ENCODE results near the gene D2HGDH. TPM values are rescaled to one million over a fixed set of nuclear protein-coding genes. Genes with fewer than 3 reads are reported as not detected.

D2HGDH gene
- total and polyA plus RNA-seq, 9 of the 15 experiments (the other 6 are each of a cell fraction or from before 2014, with no cell fraction given) = 0.39 to 30.8 (median 10.3) TPM

GRCh38 chr2:241815477-241816430, 81.3 kb downstream of the D2HGDH start:
- no peak overlapping the region for H2AFZ ChIP-seq (ENCODE audit: low read depth, low read length)
- H3K4me1 ChIP-seq (replicated peaks in 1 of 2; ENCODE audit: control insufficient read depth in 2 of 2, insufficient read depth in 2 of 2, low read length in 2 of 2) = peaks cover 0 to 73% of the 10 kb centered on the region in 2 experiments; a peak in 3 of 5 replicates
- intact Hi-C loops (cut with micrococcal nuclease) = no loop called here
- DNase-seq (ENCODE audit: extremely low read depth in 1 of 4, low spot score in 3 of 4) (no peak), ATAC-seq (no peak; the same call in 2 of the 3 replicates), FAIRE-seq (no peak)
- no peaks in the 10 kb centered on the region for H3K27me3 ChIP-seq (ENCODE audit: control insufficient read depth in 2 of 2, insufficient read depth in 2 of 2, low read length in 2 of 2)
- H3K79me2 ChIP-seq (ENCODE audit: control insufficient read depth, insufficient read depth, low read length) = no peaks in the 10 kb centered on the region
- no peaks in the 10 kb centered on the region for H4K20me1 ChIP-seq (replicated peaks; ENCODE audit: control insufficient read depth, insufficient read depth, low read length)
- no peak overlapping the region for H3K4me3 ChIP-seq
- no peaks in the 10 kb centered on the region for H3K9me3 ChIP-seq (replicated peaks; ENCODE audit: control insufficient read depth, insufficient read depth, low read depth, low read length)
- no peak overlapping the region for H3K27ac ChIP-seq (ENCODE audit: extremely low read depth, low read depth, low read length)
- ChIA-PET POLR2A (interaction anchor here (0.6 kb wide), 1 partner anchor 22 kb away, joined by 3 read pairs; no protein-coding TSS in a partner anchor), CTCF (ENCODE audit: low intra/inter-chr PET ratio) (no interaction called here)
- no peak overlapping the region for H3K4me2 ChIP-seq (ENCODE audit: insufficient read depth, low read length)
- in situ Hi-C loops (cut with MboI) = no loop called here
- no peaks in the 10 kb centered on the region for H3K9me1 ChIP-seq (ENCODE audit: control insufficient read depth, insufficient read depth, low read length)
- BruUV-seq (replicated peaks) = no TSS peak
- H3K9ac ChIP-seq (ENCODE audit: insufficient read depth in 1 of 2, low read depth in 2 of 2, low read length in 2 of 2) = peak overlapping the region in 1 of 2 experiments; percentile 6; a peak in 2 of 4 replicates
- 30% methylated on average over 15 of the region's 48 CpGs for WGBS (ENCODE audit: insufficient coverage, low coverage, missing lambda C conversion rate)
- H3K36me3 ChIP-seq (ENCODE audit: control insufficient read depth, insufficient read depth, low read length) = no peaks in the 10 kb centered on the region
- TF ChIP-seq HNRNPL (IDR thresholded peaks at IDR 0.05; ENCODE audit: low read depth, low read length) (0 out of 2 replicates have a peak, but pooled peaks have one; percentile 35), NFIC (IDR thresholded peaks at IDR 0.05) (no peak), ZBTB33 (CRISPR knock-in tag; IDR thresholded peaks at IDR 0.05) (peak; percentile 83)
